Progenitor cell of endocrine pancreas (in vitro differentiated cells): ENCODE measurements around the gene RWDD3. TPM values are rescaled to one million over a fixed set of nuclear protein-coding genes. Genes with fewer than 3 reads are reported as not detected.

ENCODE experiments used
- DNase-seq: peaks from one replicate; pipeline ENCODE4 v3.0.0; 2021; ENCODE audit warnings: low spot score; ENCODE audit not compliant: unreplicated experiment
- H3K27ac Mint-ChIP-seq: 2 replicates; pipeline ENCODE4 v1.8.0; 2021; ENCODE audit warnings: mild to moderate bottlenecking, moderate library complexity, mixed read lengths
- H3K27me3 Mint-ChIP-seq: 2 replicates; pipeline ENCODE4 v1.8.0; 2021; ENCODE audit warnings: mixed read lengths
- H3K36me3 Mint-ChIP-seq: 2 replicates; pipeline ENCODE4 v1.8.0; 2022; ENCODE audit warnings: mixed read lengths; ENCODE audit not compliant: insufficient read depth
- H3K4me1 Mint-ChIP-seq: 2 replicates; pipeline ENCODE4 v1.8.0; 2021; ENCODE audit warnings: low read depth, mixed read lengths
- H3K4me3 Mint-ChIP-seq: 2 replicates; pipeline ENCODE4 v1.8.0; 2021; ENCODE audit warnings: low read depth, mild to moderate bottlenecking, moderate library complexity, mixed read lengths
- H3K9me3 Mint-ChIP-seq: 2 replicates; pipeline ENCODE4 v1.8.0; 2021; ENCODE audit warnings: low read depth, mixed read lengths
- total RNA-seq: library from RNA; stranded (reverse); gene quantifications from 2 replicates; pipeline ENCODE4 v1.2.1, GENCODE V29; 2021
- TF ChIP-seq, protein P1 (sequence below): fragments of 200-600 bp; sonication (generic); IDR thresholded peaks from one replicate; pipeline ENCODE4 v1.5.0; 2021; ENCODE audit warnings: antibody characterized with exemption, mild to moderate bottlenecking; ENCODE audit not compliant: unreplicated experiment

The RWDD3 gene
- total RNA-seq, 1 donor from 2014 or later: 32.2 TPM

DNA sequence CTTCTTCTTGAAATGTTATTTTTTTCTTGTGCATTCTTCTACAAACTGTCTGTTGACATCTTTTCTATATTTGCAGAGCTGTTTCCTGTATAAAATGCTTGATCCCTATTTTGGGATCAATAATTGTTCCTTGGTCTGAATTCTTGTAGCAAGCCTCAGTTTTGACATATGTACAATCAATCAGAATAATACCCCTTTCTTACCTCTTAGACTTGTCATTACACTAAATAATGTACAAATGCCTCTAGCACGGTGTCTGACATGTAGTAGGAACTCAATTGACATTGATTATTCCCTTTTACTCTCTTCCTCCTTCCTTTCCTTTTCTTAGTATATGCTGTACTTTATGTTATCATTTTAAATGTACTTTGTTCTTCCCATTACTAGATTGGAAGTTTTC, 25.2 kb downstream of the RWDD3 start:
- DNase-seq: no peak
- TF ChIP-seq, protein P1, sequence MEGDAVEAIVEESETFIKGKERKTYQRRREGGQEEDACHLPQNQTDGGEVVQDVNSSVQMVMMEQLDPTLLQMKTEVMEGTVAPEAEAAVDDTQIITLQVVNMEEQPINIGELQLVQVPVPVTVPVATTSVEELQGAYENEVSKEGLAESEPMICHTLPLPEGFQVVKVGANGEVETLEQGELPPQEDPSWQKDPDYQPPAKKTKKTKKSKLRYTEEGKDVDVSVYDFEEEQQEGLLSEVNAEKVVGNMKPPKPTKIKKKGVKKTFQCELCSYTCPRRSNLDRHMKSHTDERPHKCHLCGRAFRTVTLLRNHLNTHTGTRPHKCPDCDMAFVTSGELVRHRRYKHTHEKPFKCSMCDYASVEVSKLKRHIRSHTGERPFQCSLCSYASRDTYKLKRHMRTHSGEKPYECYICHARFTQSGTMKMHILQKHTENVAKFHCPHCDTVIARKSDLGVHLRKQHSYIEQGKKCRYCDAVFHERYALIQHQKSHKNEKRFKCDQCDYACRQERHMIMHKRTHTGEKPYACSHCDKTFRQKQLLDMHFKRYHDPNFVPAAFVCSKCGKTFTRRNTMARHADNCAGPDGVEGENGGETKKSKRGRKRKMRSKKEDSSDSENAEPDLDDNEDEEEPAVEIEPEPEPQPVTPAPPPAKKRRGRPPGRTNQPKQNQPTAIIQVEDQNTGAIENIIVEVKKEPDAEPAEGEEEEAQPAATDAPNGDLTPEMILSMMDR: no peak
- Mint-ChIP-seq H3K4me1 (peaks cover 21% of the 10 kb centered on the region), H3K36me3 (peaks cover under 1% of the 10 kb centered on the region), H3K4me3 (no peak overlapping the region), H3K27ac (no peak overlapping the region), H3K27me3 (no peaks in the 10 kb centered on the region), H3K9me3 (peaks cover 2% of the 10 kb centered on the region)

DNA sequence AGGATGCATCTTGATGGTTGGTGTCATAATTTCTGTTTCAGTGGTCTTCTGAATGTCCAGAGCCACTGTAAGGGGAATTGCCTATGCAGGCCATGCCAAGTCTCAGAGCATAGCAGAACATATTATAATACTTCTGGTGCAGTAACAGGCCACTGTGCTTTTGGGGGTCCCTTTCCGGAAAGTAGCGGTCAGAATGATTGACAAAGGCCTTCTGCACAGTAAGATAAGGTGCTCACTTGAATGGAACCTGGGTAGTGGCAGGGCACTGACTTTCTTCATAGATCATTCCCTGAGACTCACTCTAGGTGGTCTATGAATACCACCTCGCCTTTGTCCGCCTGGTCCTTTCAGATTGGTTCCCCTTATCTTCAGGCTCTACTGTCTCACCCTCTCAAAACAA, 28.9 kb downstream of the RWDD3 start:
- Mint-ChIP-seq H3K9me3 (no peaks in the 10 kb centered on the region), H3K27ac (no peak overlapping the region), H3K27me3 (no peaks in the 10 kb centered on the region), H3K4me3 (no peak overlapping the region), H3K4me1 (peaks cover 12% of the 10 kb centered on the region), H3K36me3 (no peaks in the 10 kb centered on the region)
- TF ChIP-seq, protein P1: no peak
- no peak for DNase-seq

GRCh38 chr1:95263450-95263849, 29.4 kb downstream of the RWDD3 start:
- no peaks in the 10 kb centered on the region for H3K27me3 Mint-ChIP-seq
- no peaks in the 10 kb centered on the region for H3K9me3 Mint-ChIP-seq
- H3K36me3 Mint-ChIP-seq: no peaks in the 10 kb centered on the region
- H3K4me3 Mint-ChIP-seq: no peak overlapping the region
- no peak overlapping the region for H3K27ac Mint-ChIP-seq
- H3K4me1 Mint-ChIP-seq: peaks cover 7% of the 10 kb centered on the region
- TF ChIP-seq, protein P1: no peak
- DNase-seq: no peak

DNA sequence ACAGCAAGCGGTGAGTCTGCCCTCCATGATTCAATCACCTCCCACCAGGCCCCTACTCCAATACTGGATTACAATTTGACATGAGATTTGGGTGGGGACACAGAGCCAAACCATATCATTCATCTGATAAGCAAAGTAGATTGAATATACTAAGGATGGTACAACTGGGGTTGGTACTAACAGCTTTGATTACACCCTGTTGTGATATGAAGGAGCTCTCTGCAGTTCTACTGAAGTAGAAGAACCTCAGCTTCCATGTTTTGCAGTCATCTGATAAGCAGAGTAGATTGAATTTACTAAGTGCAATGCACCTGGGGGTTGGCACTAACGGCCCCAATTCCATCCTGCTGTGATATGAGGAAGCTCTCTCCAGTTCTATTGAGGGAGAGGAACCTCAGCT, 31.1 kb downstream of the RWDD3 start:
- DNase-seq: no peak
- Mint-ChIP-seq H3K36me3 (no peaks in the 10 kb centered on the region), H3K27ac (no peak overlapping the region), H3K27me3 (no peaks in the 10 kb centered on the region), H3K9me3 (no peaks in the 10 kb centered on the region), H3K4me1 (peaks cover 4% of the 10 kb centered on the region), H3K4me3 (no peak overlapping the region)
- TF ChIP-seq, protein P1: no peak

- Mint-ChIP-seq H3K4me3 (no peak overlapping the region), H3K4me1 (no peaks in the 10 kb centered on the region), H3K9me3 (peaks cover 20% of the 10 kb centered on the region), H3K36me3 (no peaks in the 10 kb centered on the region), H3K27ac (no peak overlapping the region), H3K27me3 (no peaks in the 10 kb centered on the region)
- TF ChIP-seq, protein P1: no peak
- DNase-seq: no peak
Observed at GRCh38 chr1:95276429-95276828, 42.4 kb downstream of the RWDD3 start.
